CD4-positive, alpha-beta T cell (primary cell): ENCODE measurements around the gene PPP5C. TPM values are rescaled to one million over a fixed set of nuclear protein-coding genes. Genes with fewer than 3 reads are reported as not detected.
A peak's percentile ranks its signal among the peaks of the same experiment; 100 is the strongest.

Experiments
- ATAC-seq: fragments of 200-7000 bp; cut with Tn5 transposase; one replicate; pipeline ENCODE4 v1.10.0; 2022; ENCODE audit warnings: mild to moderate bottlenecking; ENCODE audit not compliant: poor library complexity
- CTCF ChIA-PET: fragments of 350-600 bp; sonication (Branson Sonifier 250); formaldehyde crosslinking; loops from one replicate; lab custom pipeline; 2021; ENCODE audit warnings: antibody characterized with exemption, inconsistent platforms; lab: Charles Lee
- POLR2A ChIA-PET: fragments of 350-600 bp; sonication (Branson Sonifier 250); formaldehyde crosslinking; loops from one replicate; lab custom pipeline; 2021; ENCODE audit warnings: antibody characterized with exemption, inconsistent platforms; lab: Charles Lee
- DNase-seq, 14 experiments: peaks; one replicate each; pipeline ENCODE4 v3.0.0-alpha.2; 2013 to 2020; ENCODE audit warnings: mixed read lengths in 2 of 14
- H3K27ac ChIP-seq, 2 donors: one replicate each; pipeline versions ENCODE4 v1.5.1 to v1.7.0; 2013; ENCODE audit warnings: low read length in 2 of 2, low read depth in 1 of 2, mild to moderate bottlenecking in 1 of 2
- H3K27me3 ChIP-seq, 2 experiments: 1 replicate in 1 of 2; 2 replicates in 1 of 2; pipeline versions ENCODE4 v1.6.1 to v1.7.0; 2013; ENCODE audit warnings: low read length in 2 of 2, control low read depth in 1 of 2, mild to moderate bottlenecking in 1 of 2, moderate library complexity in 1 of 2; ENCODE audit not compliant: insufficient read depth in 2 of 2, control insufficient read depth in 1 of 2
- H3K36me3 ChIP-seq: one replicate; pipeline ENCODE4 v1.6.1; 2013; ENCODE audit warnings: low read length, control low read depth; ENCODE audit not compliant: insufficient read depth
- H3K4me1 ChIP-seq: one replicate; pipeline ENCODE4 v1.6.1; 2013; ENCODE audit warnings: low read length, control low read depth; ENCODE audit not compliant: insufficient read depth
- H3K4me3 ChIP-seq: one replicate; pipeline ENCODE4 v1.5.1; 2013; ENCODE audit warnings: mild to moderate bottlenecking, low read length, moderate library complexity
- H3K9me3 ChIP-seq, 2 experiments: 1 replicate in 1 of 2; 2 replicates in 1 of 2; pipeline versions ENCODE4 v1.6.1 to v1.7.0; 2013; ENCODE audit warnings: low read length in 2 of 2, mild to moderate bottlenecking in 2 of 2, control low read depth in 1 of 2, moderate library complexity in 1 of 2; ENCODE audit not compliant: control insufficient read depth in 1 of 2, insufficient read depth in 1 of 2
- H3K27ac Mint-ChIP-seq: one replicate; pipeline ENCODE4 v1.8.0; 2020; ENCODE audit warnings: mixed read lengths
- H3K27me3 Mint-ChIP-seq: one replicate; pipeline ENCODE4 v1.8.0; 2021; ENCODE audit warnings: mixed read lengths
- H3K36me3 Mint-ChIP-seq: one replicate; pipeline ENCODE4 v1.8.0; 2021; ENCODE audit warnings: low read depth, mixed read lengths
- H3K4me1 Mint-ChIP-seq: one replicate; pipeline ENCODE4 v1.8.0; 2021; ENCODE audit warnings: low read depth, mixed read lengths
- H3K4me3 Mint-ChIP-seq: one replicate; pipeline ENCODE4 v1.8.0; 2020; ENCODE audit warnings: mild to moderate bottlenecking, mixed read lengths
- H3K9me3 Mint-ChIP-seq: one replicate; pipeline ENCODE4 v1.8.0; 2020; ENCODE audit warnings: mixed read lengths
- intact Hi-C, 2 experiments: fragments of 100-400 bp; cut with DNase I in 1 of 2; cut with micrococcal nuclease in 1 of 2; formaldehyde crosslinking; loops; one replicate each; pipeline versions ENCODE4 v1.15.1 to v1.9.0; 2023 to 2025; cut with DNase I, micrococcal nuclease
- total RNA-seq, 174 experiments: library from RNA in 2 of 174; stranded (reverse) in 2 of 174; gene quantifications; one replicate each; pipeline ENCODE4 v1.2.3 and lab custom pipeline; 2021 to 2026
- TF ChIP-seq, protein P1 (sequence below): fragments of 200-600 bp; IDR thresholded peaks from one replicate; pipeline ENCODE4 v1.8.0; 2022; ENCODE audit warnings: antibody characterized with exemption, mild to moderate bottlenecking

PPP5C gene
- total RNA-seq, 2 experiments from 2014 or later = 18.9 to 20.2 TPM

DNA sequence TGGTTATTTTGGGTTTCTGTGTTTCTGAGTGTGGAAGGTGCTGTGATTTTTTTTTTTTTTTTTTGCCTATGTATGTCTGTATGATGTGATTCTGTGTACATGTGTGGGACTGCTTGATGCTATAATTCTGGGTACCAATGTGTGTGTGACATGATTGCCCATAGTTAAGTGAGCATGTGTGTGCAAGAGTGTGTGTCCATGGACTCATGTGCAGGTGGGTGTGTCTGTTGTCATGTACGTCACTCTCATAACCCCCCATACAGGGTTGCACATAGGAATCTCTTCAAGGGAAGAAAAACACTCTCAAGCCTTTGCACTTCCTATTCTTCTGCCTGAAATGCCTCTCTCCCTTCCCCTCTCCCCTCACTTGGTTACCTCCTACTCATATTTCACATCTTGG lies 2.5 kb upstream of the PPP5C start:
- no peaks in the 10 kb centered on the region for H3K27me3 ChIP-seq
- ChIA-PET CTCF (no interaction called here), POLR2A (no interaction called here)
- ATAC-seq (no peak), DNase-seq (no peak)
- Mint-ChIP-seq H3K27ac (no peak overlapping the region), H3K9me3 (no peaks in the 10 kb centered on the region), H3K36me3 (peaks cover 13% of the 10 kb centered on the region), H3K4me1 (peaks cover 32% of the 10 kb centered on the region), H3K27me3 (peaks cover 4% of the 10 kb centered on the region), H3K4me3 (peak overlapping the region; percentile 50)
- no peaks in the 10 kb centered on the region for H3K36me3 ChIP-seq
- intact Hi-C loops = loop anchor here in 1 of 2 experiments (10.0 kb wide), 1 partner anchor 420 kb away; no protein-coding TSS in a partner anchor
- H3K4me3 ChIP-seq = no peak overlapping the region
- no peak overlapping the region for H3K27ac ChIP-seq
- H3K4me1 ChIP-seq = peaks cover 30% of the 10 kb centered on the region
- TF ChIP-seq, protein P1, sequence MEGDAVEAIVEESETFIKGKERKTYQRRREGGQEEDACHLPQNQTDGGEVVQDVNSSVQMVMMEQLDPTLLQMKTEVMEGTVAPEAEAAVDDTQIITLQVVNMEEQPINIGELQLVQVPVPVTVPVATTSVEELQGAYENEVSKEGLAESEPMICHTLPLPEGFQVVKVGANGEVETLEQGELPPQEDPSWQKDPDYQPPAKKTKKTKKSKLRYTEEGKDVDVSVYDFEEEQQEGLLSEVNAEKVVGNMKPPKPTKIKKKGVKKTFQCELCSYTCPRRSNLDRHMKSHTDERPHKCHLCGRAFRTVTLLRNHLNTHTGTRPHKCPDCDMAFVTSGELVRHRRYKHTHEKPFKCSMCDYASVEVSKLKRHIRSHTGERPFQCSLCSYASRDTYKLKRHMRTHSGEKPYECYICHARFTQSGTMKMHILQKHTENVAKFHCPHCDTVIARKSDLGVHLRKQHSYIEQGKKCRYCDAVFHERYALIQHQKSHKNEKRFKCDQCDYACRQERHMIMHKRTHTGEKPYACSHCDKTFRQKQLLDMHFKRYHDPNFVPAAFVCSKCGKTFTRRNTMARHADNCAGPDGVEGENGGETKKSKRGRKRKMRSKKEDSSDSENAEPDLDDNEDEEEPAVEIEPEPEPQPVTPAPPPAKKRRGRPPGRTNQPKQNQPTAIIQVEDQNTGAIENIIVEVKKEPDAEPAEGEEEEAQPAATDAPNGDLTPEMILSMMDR = no peak
- H3K9me3 ChIP-seq = peaks cover 0 to 3% of the 10 kb centered on the region in 2 experiments

DNA sequence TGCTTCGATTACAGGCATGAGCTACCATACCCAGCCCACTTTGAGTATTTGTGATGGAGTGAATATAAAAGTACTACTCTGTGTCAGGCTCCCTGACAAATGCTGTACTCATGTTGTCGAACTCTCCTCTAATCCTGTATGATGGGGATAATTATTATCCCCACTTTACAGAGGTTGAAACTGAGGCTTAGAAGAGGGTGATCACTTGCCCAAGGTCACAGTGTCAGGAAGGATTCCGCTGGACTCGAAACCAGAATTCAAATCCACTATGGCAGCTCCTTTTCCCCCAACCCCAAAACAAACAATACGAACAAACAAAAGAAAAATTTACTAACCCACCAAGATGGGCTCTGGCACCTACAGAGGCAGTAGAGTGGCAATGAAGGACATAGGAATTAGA lies 1.7 kb upstream of the PPP5C start:
- peaks cover 40% of the 10 kb centered on the region for H3K4me1 Mint-ChIP-seq
- H3K4me1 ChIP-seq = peaks cover 38% of the 10 kb centered on the region
- peak overlapping the region; percentile 98 for H3K4me3 Mint-ChIP-seq
- H3K27ac Mint-ChIP-seq = peak overlapping the region; percentile 91
- no peaks in the 10 kb centered on the region for H3K36me3 ChIP-seq
- H3K9me3 ChIP-seq = no peaks in the 10 kb centered on the region
- no peak overlapping the region for H3K4me3 ChIP-seq
- ChIA-PET POLR2A (no interaction called here), CTCF (no interaction called here)
- DNase-seq (no peak), ATAC-seq (no peak)
- H3K9me3 Mint-ChIP-seq = no peaks in the 10 kb centered on the region
- H3K27ac ChIP-seq = no peak overlapping the region
- TF ChIP-seq, protein P1 = no peak
- H3K27me3 Mint-ChIP-seq = peaks cover 3% of the 10 kb centered on the region
- H3K27me3 ChIP-seq = no peaks in the 10 kb centered on the region
- intact Hi-C loops = loop anchor here (5.0 to 10.0 kb wide), 2 partner anchors 420 to 628 kb away; no protein-coding TSS in a partner anchor
- peaks cover 13% of the 10 kb centered on the region for H3K36me3 Mint-ChIP-seq

DNA sequence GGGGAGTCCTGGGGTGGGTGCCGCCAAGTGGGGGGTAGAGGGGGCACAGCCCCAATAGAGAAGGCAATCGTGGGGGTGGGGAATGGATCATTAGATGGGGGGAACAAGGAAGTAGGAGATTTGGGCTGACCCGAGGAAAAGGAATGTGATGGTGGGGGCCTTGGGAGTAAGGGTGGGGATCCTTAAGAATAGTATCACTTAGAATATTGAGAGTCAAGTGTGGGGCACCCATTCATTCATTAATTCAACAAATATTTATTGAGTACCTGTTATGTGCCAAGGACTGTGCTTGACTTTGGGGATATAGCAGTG lies 641 bp downstream of the PPP5C start:
- peak overlapping the region; percentile 98 for H3K4me3 Mint-ChIP-seq
- H3K4me1 ChIP-seq = peaks cover 61% of the 10 kb centered on the region
- peak overlapping the region; percentile 91 for H3K27ac Mint-ChIP-seq
- peak overlapping the region in 1 of 2 donors; percentile 80 for H3K27ac ChIP-seq
- POLR2A ChIA-PET = interaction anchor here (1.1 kb wide), 2 partner anchors 14 to 175 kb away, joined by 3 read pairs; no protein-coding TSS in a partner anchor
- H3K4me3 ChIP-seq = peak overlapping the region; percentile 100
- DNase-seq (no peak), ATAC-seq (no peak)
- no peaks in the 10 kb centered on the region for H3K9me3 ChIP-seq
- H3K36me3 ChIP-seq = no peaks in the 10 kb centered on the region
- peaks cover 61% of the 10 kb centered on the region for H3K4me1 Mint-ChIP-seq
- intact Hi-C loops = loop anchor here (5.0 to 10.0 kb wide), 2 partner anchors 423 to 630 kb away; no protein-coding TSS in a partner anchor
- H3K36me3 Mint-ChIP-seq = peaks cover 13% of the 10 kb centered on the region
- H3K27me3 ChIP-seq = no peaks in the 10 kb centered on the region
- TF ChIP-seq, protein P1 = no peak
- no peaks in the 10 kb centered on the region for H3K9me3 Mint-ChIP-seq
- CTCF ChIA-PET = interaction anchor here (1.0 to 1.2 kb wide), 2 partner anchors 17 to 67 kb away, joined by 4 to 5 read pairs; no protein-coding TSS in a partner anchor
- H3K27me3 Mint-ChIP-seq = no peaks in the 10 kb centered on the region
